Activated naive CD8-positive, alpha-beta T cell treated with anti-CD3 and anti-CD28 coated beads, Interleukin-2, amount 10 ng/mL, durations not matched to agents 7 days and 5 days (primary cell): ENCODE data around the gene MAML2. TPM values are rescaled to one million over a fixed set of nuclear protein-coding genes. Genes with fewer than 3 reads are reported as not detected.
A peak's percentile ranks its signal among the peaks of the same experiment; 100 is the strongest.

Experiments
- ATAC-seq: fragments of 150-1000 bp; cut with Tn5 transposase; one replicate; pipeline ENCODE4 v1.10.0; 2021; ENCODE audit warnings: low read depth, moderate library complexity
- POLR2A ChIA-PET: fragments of 350-600 bp; sonication (Branson Sonifier 250); formaldehyde crosslinking; loops from one replicate; lab custom pipeline; 2021; ENCODE audit warnings: antibody characterized with exemption; lab: Charles Lee
- DNase-seq: peaks from one replicate; pipeline ENCODE4 v3.0.0; 2021
- H3K27ac Mint-ChIP-seq: one replicate; pipeline ENCODE4 v1.8.0; 2022; ENCODE audit warnings: mild to moderate bottlenecking, mixed read lengths
- H3K27me3 Mint-ChIP-seq: one replicate; pipeline ENCODE4 v1.8.0; 2022; ENCODE audit warnings: mild to moderate bottlenecking, moderate library complexity, mixed read lengths
- H3K36me3 Mint-ChIP-seq: one replicate; pipeline ENCODE4 v1.8.0; 2021; ENCODE audit warnings: mild to moderate bottlenecking, mixed read lengths
- H3K4me1 Mint-ChIP-seq: one replicate; pipeline ENCODE4 v1.8.0; 2021; ENCODE audit warnings: mixed read lengths
- H3K4me3 Mint-ChIP-seq: one replicate; pipeline ENCODE4 v1.8.0; 2022; ENCODE audit warnings: mild to moderate bottlenecking, moderate library complexity, mixed read lengths
- H3K9me3 Mint-ChIP-seq: one replicate; pipeline ENCODE4 v1.8.0; 2021; ENCODE audit warnings: mixed read lengths
- total RNA-seq, 2 experiments: library from RNA; stranded (reverse); gene quantifications; one replicate each; pipeline ENCODE4 v1.2.3, GENCODE V29; 2021

Gene MAML2
- total RNA-seq, 2 experiments from 2014 or later, result 18.6 to 20.5 TPM

GRCh38 chr11:96173906-96174305, 169.1 kb downstream of the MAML2 start:
- H3K27ac Mint-ChIP-seq, result peak overlapping the region; percentile 41
- peaks cover 29% of the 10 kb centered on the region for H3K4me1 Mint-ChIP-seq
- H3K4me3 Mint-ChIP-seq, result no peak overlapping the region
- DNase-seq (no peak), ATAC-seq (no peak)
- POLR2A ChIA-PET, result interaction anchor here (1.0 kb wide), 1 partner anchor 11 kb away, joined by 9 read pairs; no protein-coding TSS in a partner anchor
- H3K27me3 Mint-ChIP-seq, result no peaks in the 10 kb centered on the region
- peaks cover 1% of the 10 kb centered on the region for H3K9me3 Mint-ChIP-seq
- H3K36me3 Mint-ChIP-seq, result peaks cover 45% of the 10 kb centered on the region

DNA sequence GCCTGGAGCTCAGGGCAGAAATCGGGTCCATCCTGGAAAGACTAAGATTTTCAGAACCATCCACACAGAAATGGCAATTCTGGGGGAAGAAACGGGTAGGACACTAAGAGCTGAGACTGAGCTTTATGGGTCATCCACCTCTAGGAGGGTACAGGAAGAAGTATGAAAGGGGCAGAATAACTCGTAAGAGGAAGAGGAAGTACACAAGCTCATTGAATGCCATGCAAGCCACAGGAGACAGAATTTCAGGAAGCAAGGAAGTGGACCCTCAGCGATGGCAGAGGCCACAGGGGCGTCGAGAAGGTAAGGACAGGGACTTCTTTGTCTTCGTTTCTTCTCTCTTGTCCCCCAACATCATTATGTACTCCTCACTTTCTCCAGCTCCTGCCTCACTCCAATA, 169.6 kb downstream of the MAML2 start:
- Mint-ChIP-seq H3K4me3 (peak overlapping the region; percentile 39), H3K27ac (peak overlapping the region; percentile 48), H3K9me3 (peaks cover 1% of the 10 kb centered on the region), H3K4me1 (peaks cover 29% of the 10 kb centered on the region), H3K27me3 (no peaks in the 10 kb centered on the region), H3K36me3 (peaks cover 44% of the 10 kb centered on the region)
- no peak for ATAC-seq
- DNase-seq, result no peak
- POLR2A ChIA-PET, result interaction anchor here (1.0 kb wide), 1 partner anchor 11 kb away, joined by 9 read pairs; no protein-coding TSS in a partner anchor

- ATAC-seq (no peak), DNase-seq (no peak)
- H3K9me3 Mint-ChIP-seq, result peaks cover 1% of the 10 kb centered on the region
- peaks cover 39% of the 10 kb centered on the region for H3K36me3 Mint-ChIP-seq
- peak overlapping the region; percentile 48 for H3K27ac Mint-ChIP-seq
- peaks cover 24% of the 10 kb centered on the region for H3K4me1 Mint-ChIP-seq
- no peak overlapping the region for H3K4me3 Mint-ChIP-seq
- H3K27me3 Mint-ChIP-seq, result no peaks in the 10 kb centered on the region
- POLR2A ChIA-PET, result no interaction called here
These were observed 170.4 kb downstream of the MAML2 start for GRCh38 chr11:96172604-96173003.

- H3K9me3 Mint-ChIP-seq, result peaks cover 1% of the 10 kb centered on the region
- DNase-seq (no peak), ATAC-seq (no peak)
- H3K4me1 Mint-ChIP-seq, result peaks cover 27% of the 10 kb centered on the region
- no peak overlapping the region for H3K27ac Mint-ChIP-seq
- peaks cover 30% of the 10 kb centered on the region for H3K36me3 Mint-ChIP-seq
- H3K4me3 Mint-ChIP-seq, result no peak overlapping the region
- POLR2A ChIA-PET, result interaction anchor here (1.0 kb wide), 1 partner anchor 174 kb away, joined by 5 read pairs; the partner anchor contains the start of gene MAML2
- H3K27me3 Mint-ChIP-seq, result no peaks in the 10 kb centered on the region
These were observed 173.7 kb downstream of the MAML2 start for GRCh38 chr11:96169250-96169649.

- Mint-ChIP-seq H3K9me3 (peaks cover 1% of the 10 kb centered on the region), H3K4me3 (no peak overlapping the region), H3K27ac (no peak overlapping the region), H3K27me3 (no peaks in the 10 kb centered on the region), H3K36me3 (peaks cover 28% of the 10 kb centered on the region), H3K4me1 (peaks cover 20% of the 10 kb centered on the region)
- no peak for ATAC-seq
- no peak for DNase-seq
- POLR2A ChIA-PET, result interaction anchor here (1.0 kb wide), 1 partner anchor 175 kb away, joined by 5 read pairs; the partner anchor contains the start of gene MAML2
These were observed 174.4 kb downstream of the MAML2 start for GRCh38 chr11:96168623-96169022.

GRCh38 chr11:96167787-96168186, 175.2 kb downstream of the MAML2 start:
- Mint-ChIP-seq H3K4me3 (no peak overlapping the region), H3K4me1 (peaks cover 12% of the 10 kb centered on the region), H3K27ac (no peak overlapping the region), H3K36me3 (peaks cover 20% of the 10 kb centered on the region), H3K27me3 (no peaks in the 10 kb centered on the region), H3K9me3 (peaks cover 1% of the 10 kb centered on the region)
- POLR2A ChIA-PET, result no interaction called here
- DNase-seq, result no peak
- no peak for ATAC-seq

DNA sequence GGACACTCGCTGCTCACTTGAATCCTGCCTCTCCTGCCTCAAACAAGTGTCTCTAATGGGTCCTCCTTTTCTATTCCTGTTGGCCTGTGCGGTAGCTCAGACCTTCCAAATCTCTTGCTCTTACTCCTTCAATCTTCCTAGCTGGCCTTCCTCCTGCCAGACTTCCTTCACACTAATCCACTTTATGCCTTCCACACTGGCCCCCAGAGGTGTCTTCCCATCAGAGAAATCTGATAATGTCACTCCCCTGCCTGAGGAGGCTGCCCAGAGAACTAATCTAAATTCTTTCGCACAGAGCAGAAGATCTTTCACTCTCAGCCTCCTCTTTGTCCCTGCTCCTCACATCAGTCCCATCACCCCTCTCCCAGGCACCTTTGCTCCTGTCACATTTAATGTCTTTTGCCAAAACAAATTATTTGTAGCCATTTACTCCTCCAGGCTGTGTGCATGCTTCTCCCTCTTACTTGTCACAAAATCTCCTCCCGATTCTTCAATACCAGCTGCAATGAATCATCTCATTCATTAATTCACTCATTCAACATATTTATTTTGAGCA, 175.7 kb downstream of the MAML2 start:
- H3K4me1 Mint-ChIP-seq, result peaks cover 11% of the 10 kb centered on the region
- POLR2A ChIA-PET, result no interaction called here
- H3K36me3 Mint-ChIP-seq, result peaks cover 18% of the 10 kb centered on the region
- H3K4me3 Mint-ChIP-seq, result no peak overlapping the region
- no peaks in the 10 kb centered on the region for H3K27me3 Mint-ChIP-seq
- DNase-seq (no peak), ATAC-seq (no peak)
- H3K27ac Mint-ChIP-seq, result no peak overlapping the region
- H3K9me3 Mint-ChIP-seq, result peaks cover 1% of the 10 kb centered on the region

- no peak for DNase-seq
- Mint-ChIP-seq H3K27me3 (no peaks in the 10 kb centered on the region), H3K36me3 (peaks cover 4% of the 10 kb centered on the region)
These were observed 180.0 kb downstream of the MAML2 start for GRCh38 chr11:96162816-96163499.

DNA sequence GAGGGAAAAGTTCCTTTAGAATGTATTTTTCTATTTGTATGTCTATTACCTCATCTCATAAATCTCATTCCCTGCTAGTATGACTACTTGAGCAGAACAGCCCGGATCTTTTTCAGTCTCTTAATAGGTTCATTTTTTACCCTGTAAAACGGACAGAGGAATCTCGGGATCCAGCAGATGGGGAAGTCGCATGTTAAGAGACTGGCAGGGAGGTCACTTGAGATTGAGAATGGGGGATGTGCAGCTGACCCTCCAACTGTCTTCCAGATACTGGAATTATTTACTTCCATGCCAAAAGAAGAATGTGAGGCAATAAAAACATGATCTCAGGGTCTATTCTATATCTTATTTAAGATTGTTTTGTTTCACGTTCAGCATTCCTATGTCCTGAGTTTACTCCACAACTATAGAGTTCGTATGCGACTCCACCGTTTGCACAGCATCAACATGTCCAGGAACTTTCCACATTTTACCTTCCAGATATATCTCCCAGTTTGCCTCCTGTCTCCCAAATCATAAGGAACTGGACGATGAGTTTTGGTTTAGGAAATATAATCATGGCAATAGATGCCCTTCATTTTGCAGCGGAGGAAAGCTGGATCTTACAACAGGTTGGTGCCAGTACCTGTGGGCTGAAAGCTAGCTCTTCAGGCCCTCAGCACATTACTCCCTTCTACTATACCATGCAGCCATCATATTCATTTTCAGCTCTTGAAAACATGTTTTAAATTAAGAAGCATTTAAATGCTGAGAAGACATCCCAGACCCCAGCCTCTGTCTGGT, 181.5 kb downstream of the MAML2 start:
- no peak for ATAC-seq
- H3K36me3 Mint-ChIP-seq, result peaks cover 4% of the 10 kb centered on the region
- POLR2A ChIA-PET, result no interaction called here
- no peak overlapping the region for H3K27ac Mint-ChIP-seq
- DNase-seq, result no peak
- no peaks in the 10 kb centered on the region for H3K9me3 Mint-ChIP-seq
- H3K4me1 Mint-ChIP-seq, result peaks cover 20% of the 10 kb centered on the region
- H3K27me3 Mint-ChIP-seq, result no peaks in the 10 kb centered on the region
- no peak overlapping the region for H3K4me3 Mint-ChIP-seq

More at GRCh38 chr11:96162816-96163499, 180.0 kb downstream of the MAML2 start:
- Mint-ChIP-seq H3K4me1 (peaks cover 12% of the 10 kb centered on the region), H3K4me3 (no peak overlapping the region), H3K9me3 (no peaks in the 10 kb centered on the region), H3K27ac (no peak overlapping the region)
- ATAC-seq, result no peak
- POLR2A ChIA-PET, result interaction anchor here (1.3 kb wide), 1 partner anchor 10 kb away, joined by 9 read pairs; no protein-coding TSS in a partner anchor

DNA sequence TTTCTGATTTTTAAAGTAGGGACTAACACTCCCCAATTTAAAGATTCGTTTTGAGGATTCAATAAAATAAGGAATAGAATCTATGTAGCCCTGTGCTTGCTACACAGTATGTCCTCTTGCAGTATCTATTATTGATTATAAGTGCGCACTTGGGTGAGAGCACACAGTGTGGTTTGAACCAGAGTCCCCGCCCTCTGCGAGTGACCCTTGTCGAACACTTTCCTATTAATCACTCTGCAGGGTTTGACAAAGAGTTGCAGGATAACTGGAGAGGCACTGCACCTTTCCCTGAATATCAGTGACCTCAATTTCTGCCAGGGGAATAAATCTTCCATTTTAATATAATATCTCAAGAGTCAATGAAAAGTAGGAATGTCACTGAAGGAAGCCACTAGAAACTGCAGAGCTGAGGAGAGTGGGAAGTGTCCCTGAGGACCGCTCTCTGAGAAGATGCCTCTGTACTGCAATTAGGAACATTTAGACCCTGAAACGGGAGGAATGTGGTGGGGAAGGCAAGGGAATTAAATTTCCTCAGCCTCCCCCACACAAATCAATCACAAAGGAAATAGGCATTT, 182.2 kb downstream of the MAML2 start:
- POLR2A ChIA-PET, result no interaction called here
- Mint-ChIP-seq H3K27ac (no peak overlapping the region), H3K9me3 (no peaks in the 10 kb centered on the region)

GRCh38 chr11:96159968-96160367, 183.0 kb downstream of the MAML2 start:
- POLR2A ChIA-PET, result no interaction called here
- ATAC-seq, result no peak
- Mint-ChIP-seq H3K9me3 (no peaks in the 10 kb centered on the region), H3K4me3 (no peak overlapping the region), H3K27me3 (no peaks in the 10 kb centered on the region), H3K27ac (no peak overlapping the region), H3K4me1 (peaks cover 28% of the 10 kb centered on the region), H3K36me3 (peaks cover 7% of the 10 kb centered on the region)
- no peak for DNase-seq

More for the DNA sequence above, 182.2 kb downstream of the MAML2 start:
- Mint-ChIP-seq H3K4me1 (peaks cover 24% of the 10 kb centered on the region), H3K4me3 (no peak overlapping the region), H3K27me3 (no peaks in the 10 kb centered on the region), H3K36me3 (peaks cover 7% of the 10 kb centered on the region)
- ATAC-seq (no peak), DNase-seq (no peak)

- DNase-seq (no peak), ATAC-seq (no peak)
- Mint-ChIP-seq H3K4me3 (no peak overlapping the region), H3K4me1 (peaks cover 30% of the 10 kb centered on the region), H3K9me3 (no peaks in the 10 kb centered on the region), H3K27ac (no peak overlapping the region), H3K36me3 (peaks cover 7% of the 10 kb centered on the region), H3K27me3 (no peaks in the 10 kb centered on the region)
- POLR2A ChIA-PET, result no interaction called here
These were observed 184.9 kb downstream of the MAML2 start for GRCh38 chr11:96158126-96158525.

GRCh38 chr11:96157517-96157873, 185.5 kb downstream of the MAML2 start:
- Mint-ChIP-seq H3K27me3 (no peaks in the 10 kb centered on the region), H3K27ac (peak overlapping the region; percentile 76), H3K9me3 (no peaks in the 10 kb centered on the region), H3K4me1 (peaks cover 30% of the 10 kb centered on the region), H3K36me3 (peaks cover 9% of the 10 kb centered on the region), H3K4me3 (no peak overlapping the region)
- no peak for ATAC-seq
- DNase-seq, result no peak
- POLR2A ChIA-PET, result no interaction called here
